MM.1S (cell line): Measurements from ENCODE around the gene PDE2A.

Experiments used
- DNase-seq: peaks from one replicate; pipeline ENCODE4 v3.0.0-alpha.2; 2015
- H2AFZ ChIP-seq: fragments of 300-600 bp; sonication (generic); 2 replicates; pipeline ENCODE4 v1.6.0; 2016; ENCODE audit warnings: antibody characterized with exemption, low read length
- H3F3A ChIP-seq: fragments of 300-600 bp; sonication (generic); 2 replicates; pipeline ENCODE4 v1.6.1; 2016; ENCODE audit warnings: mild to moderate bottlenecking, antibody characterized with exemption, low read length, moderate library complexity, mixed read lengths; ENCODE audit not compliant: insufficient read depth
- H3K27ac ChIP-seq: fragments of 300-600 bp; sonication (generic); 2 replicates; pipeline ENCODE4 v1.5.1; 2016; ENCODE audit warnings: mild to moderate bottlenecking, low read length
- H3K27me3 ChIP-seq: fragments of 300-600 bp; sonication (generic); replicated peaks from 2 replicates; pipeline ENCODE4 v1.6.0; 2016; ENCODE audit warnings: low read length; ENCODE audit not compliant: insufficient read depth
- H3K36me3 ChIP-seq: fragments of 300-600 bp; sonication (generic); replicated peaks from 2 replicates; pipeline ENCODE4 v1.6.1; 2016; ENCODE audit warnings: mild to moderate bottlenecking, low read length, mixed read lengths; ENCODE audit not compliant: insufficient read depth
- H3K4me1 ChIP-seq: fragments of 300-600 bp; sonication (generic); 2 replicates; pipeline ENCODE4 v1.6.1; 2016; ENCODE audit warnings: low read length, mixed read lengths
- H3K4me2 ChIP-seq: fragments of 300-600 bp; sonication (generic); 2 replicates; pipeline ENCODE4 v1.6.0; 2016; ENCODE audit warnings: low read depth, low read length
- H3K4me3 ChIP-seq: fragments of 300-600 bp; sonication (generic); 2 replicates; pipeline ENCODE4 v1.5.1; 2016; ENCODE audit warnings: low read length, mixed read lengths
- H3K79me2 ChIP-seq: fragments of 300-600 bp; sonication (generic); 2 replicates; pipeline ENCODE4 v1.6.1; 2016; ENCODE audit warnings: mixed run types, low read length, mixed read lengths
- H3K9ac ChIP-seq: fragments of 300-600 bp; sonication (generic); 2 replicates; pipeline ENCODE4 v1.6.1; 2016; ENCODE audit warnings: low read length, mixed read lengths
- H3K9me2 ChIP-seq: fragments of 300-600 bp; sonication (generic); replicated peaks from 2 replicates; pipeline ENCODE4 v1.6.1; 2016; ENCODE audit warnings: mild to moderate bottlenecking, low read length, mixed read lengths; ENCODE audit not compliant: insufficient read depth
- H3K9me3 ChIP-seq: fragments of 300-600 bp; sonication (generic); replicated peaks from 2 replicates; pipeline ENCODE4 v1.6.1; 2016; ENCODE audit warnings: mild to moderate bottlenecking, low read length, mixed read lengths; ENCODE audit not compliant: insufficient read depth
- H4K20me1 ChIP-seq: fragments of 300-600 bp; sonication (generic); 2 replicates; pipeline ENCODE4 v1.6.1; 2016; ENCODE audit warnings: mild to moderate bottlenecking, low read length, moderate library complexity, mixed read lengths; ENCODE audit not compliant: insufficient read depth
- CTCF ChIP-seq: fragments of 300-600 bp; sonication (generic); IDR thresholded peaks from 2 replicates; pipeline ENCODE4 v1.5.1; 2016; ENCODE audit warnings: antibody characterized with exemption, low read length, mixed read lengths
- EZH2 ChIP-seq: fragments of 300-600 bp; sonication (generic); optimal IDR thresholded peaks from 2 replicates; pipeline ENCODE3; 2017; ENCODE audit warnings: low read depth, mild to moderate bottlenecking, antibody characterized with exemption, low read length, mixed read lengths
- EZH2phosphoT487 ChIP-seq: fragments of 300-600 bp; sonication (generic); IDR thresholded peaks from 2 replicates; pipeline ENCODE4 v1.6.1; 2018; ENCODE audit warnings: antibody characterized with exemption, low read length

The PDE2A gene

GRCh38 chr11:72633068-72633467 is 41.2 kb downstream of the PDE2A start:
- no peaks in the 10 kb centered on the region for H3K9me3 ChIP-seq
- H3K4me2 ChIP-seq: no peak overlapping the region
- H3K27me3 ChIP-seq: peaks cover 40% of the 10 kb centered on the region
- H3K36me3 ChIP-seq: no peaks in the 10 kb centered on the region
- no peak for DNase-seq
- H3F3A ChIP-seq: no peaks in the 10 kb centered on the region
- no peak overlapping the region for H3K9ac ChIP-seq
- no peaks in the 10 kb centered on the region for H3K9me2 ChIP-seq
- H3K4me1 ChIP-seq: peaks cover 4% of the 10 kb centered on the region; the same call in 1 of the 2 replicates
- H3K27ac ChIP-seq: no peak overlapping the region
- no peak for TF ChIP-seq EZH2phosphoT487
- no peak for TF ChIP-seq CTCF
- no peak for TF ChIP-seq EZH2
- H4K20me1 ChIP-seq: no peaks in the 10 kb centered on the region
- no peak overlapping the region for H2AFZ ChIP-seq
- no peak overlapping the region for H3K4me3 ChIP-seq
- no peaks in the 10 kb centered on the region for H3K79me2 ChIP-seq

GRCh38 chr11:72631806-72632731 is 42.2 kb downstream of the PDE2A start:
- H3K4me1 ChIP-seq: peaks cover 2% of the 10 kb centered on the region; the same call in 1 of the 2 replicates
- no peak for DNase-seq

GRCh38 chr11:72630104-72630852 is 43.9 kb downstream of the PDE2A start:
- H4K20me1 ChIP-seq: no peaks in the 10 kb centered on the region
- DNase-seq: peak; percentile 20
- no peaks in the 10 kb centered on the region for H3K9me3 ChIP-seq
- no peaks in the 10 kb centered on the region for H3K9me2 ChIP-seq
- no peak for TF ChIP-seq EZH2
- no peak for TF ChIP-seq EZH2phosphoT487
- no peak for TF ChIP-seq CTCF
- peak overlapping the region; percentile 80 for H2AFZ ChIP-seq
- no peaks in the 10 kb centered on the region for H3K4me1 ChIP-seq
- H3K4me2 ChIP-seq: peak overlapping the region; percentile 68
- no peak overlapping the region for H3K27ac ChIP-seq
- H3K9ac ChIP-seq: no peak overlapping the region
- no peak overlapping the region for H3K4me3 ChIP-seq
- H3K27me3 ChIP-seq: peaks cover 22% of the 10 kb centered on the region
- no peaks in the 10 kb centered on the region for H3K36me3 ChIP-seq
- no peaks in the 10 kb centered on the region for H3K79me2 ChIP-seq
- H3F3A ChIP-seq: no peaks in the 10 kb centered on the region

More at GRCh38 chr11:72631806-72632731, 42.2 kb downstream of the PDE2A start:
- no peak overlapping the region for H3K27ac ChIP-seq
- H4K20me1 ChIP-seq: no peaks in the 10 kb centered on the region
- no peak overlapping the region for H2AFZ ChIP-seq
- no peaks in the 10 kb centered on the region for H3K9me2 ChIP-seq
- H3K4me2 ChIP-seq: no peak overlapping the region
- no peaks in the 10 kb centered on the region for H3K36me3 ChIP-seq
- H3K27me3 ChIP-seq: peaks cover 37% of the 10 kb centered on the region
- TF ChIP-seq CTCF (no peak), EZH2 (no peak), EZH2phosphoT487 (no peak)
- no peaks in the 10 kb centered on the region for H3F3A ChIP-seq
- H3K9ac ChIP-seq: no peak overlapping the region
- no peaks in the 10 kb centered on the region for H3K9me3 ChIP-seq
- no peaks in the 10 kb centered on the region for H3K79me2 ChIP-seq
- H3K4me3 ChIP-seq: no peak overlapping the region
